ENCODE measurements around the gene WDFY2.

DNA sequence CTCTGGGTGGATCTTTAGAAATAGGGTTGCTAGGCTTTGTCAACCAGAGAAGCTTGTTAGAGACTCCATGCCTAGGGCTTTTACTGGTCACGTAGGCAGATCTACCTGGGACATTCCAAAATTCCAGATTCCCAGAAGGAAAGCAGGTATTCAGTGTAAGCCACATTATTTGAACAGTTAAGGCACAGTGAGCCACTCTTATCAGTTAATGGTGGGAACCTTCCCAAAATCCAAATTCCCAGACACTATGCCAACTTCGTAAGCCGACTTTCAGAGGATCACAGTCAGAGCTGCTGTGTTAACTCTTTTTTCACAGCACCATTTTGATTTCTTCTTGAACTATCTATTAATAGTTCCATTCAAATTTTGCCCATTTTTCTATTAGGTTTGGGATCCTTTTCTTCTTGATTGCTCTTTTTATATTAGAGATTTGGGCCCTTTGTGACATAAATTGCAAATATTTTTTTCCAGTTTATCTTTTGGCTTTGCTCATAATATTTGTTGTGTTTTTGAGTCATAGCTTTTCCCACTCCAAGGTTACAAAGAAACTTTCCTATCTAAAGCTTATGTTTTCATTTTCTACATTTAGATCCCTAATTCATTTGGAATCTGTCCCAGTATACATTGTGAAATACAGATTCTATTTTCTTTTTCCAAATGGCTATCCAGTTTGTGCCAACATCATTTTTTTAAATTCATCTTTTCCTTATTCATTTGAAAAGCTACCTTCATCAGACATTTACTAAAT lies 142.4 kb downstream of the WDFY2 start:
- TF ChIP-seq, protein P1, sequence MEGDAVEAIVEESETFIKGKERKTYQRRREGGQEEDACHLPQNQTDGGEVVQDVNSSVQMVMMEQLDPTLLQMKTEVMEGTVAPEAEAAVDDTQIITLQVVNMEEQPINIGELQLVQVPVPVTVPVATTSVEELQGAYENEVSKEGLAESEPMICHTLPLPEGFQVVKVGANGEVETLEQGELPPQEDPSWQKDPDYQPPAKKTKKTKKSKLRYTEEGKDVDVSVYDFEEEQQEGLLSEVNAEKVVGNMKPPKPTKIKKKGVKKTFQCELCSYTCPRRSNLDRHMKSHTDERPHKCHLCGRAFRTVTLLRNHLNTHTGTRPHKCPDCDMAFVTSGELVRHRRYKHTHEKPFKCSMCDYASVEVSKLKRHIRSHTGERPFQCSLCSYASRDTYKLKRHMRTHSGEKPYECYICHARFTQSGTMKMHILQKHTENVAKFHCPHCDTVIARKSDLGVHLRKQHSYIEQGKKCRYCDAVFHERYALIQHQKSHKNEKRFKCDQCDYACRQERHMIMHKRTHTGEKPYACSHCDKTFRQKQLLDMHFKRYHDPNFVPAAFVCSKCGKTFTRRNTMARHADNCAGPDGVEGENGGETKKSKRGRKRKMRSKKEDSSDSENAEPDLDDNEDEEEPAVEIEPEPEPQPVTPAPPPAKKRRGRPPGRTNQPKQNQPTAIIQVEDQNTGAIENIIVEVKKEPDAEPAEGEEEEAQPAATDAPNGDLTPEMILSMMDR (IDR thresholded peaks at IDR 0.05), result no peak
- no peak for TF ChIP-seq POLR2A (IDR thresholded peaks at IDR 0.05)
